ENCODE results near the gene TRPV2.

TRPV2 gene

DNA sequence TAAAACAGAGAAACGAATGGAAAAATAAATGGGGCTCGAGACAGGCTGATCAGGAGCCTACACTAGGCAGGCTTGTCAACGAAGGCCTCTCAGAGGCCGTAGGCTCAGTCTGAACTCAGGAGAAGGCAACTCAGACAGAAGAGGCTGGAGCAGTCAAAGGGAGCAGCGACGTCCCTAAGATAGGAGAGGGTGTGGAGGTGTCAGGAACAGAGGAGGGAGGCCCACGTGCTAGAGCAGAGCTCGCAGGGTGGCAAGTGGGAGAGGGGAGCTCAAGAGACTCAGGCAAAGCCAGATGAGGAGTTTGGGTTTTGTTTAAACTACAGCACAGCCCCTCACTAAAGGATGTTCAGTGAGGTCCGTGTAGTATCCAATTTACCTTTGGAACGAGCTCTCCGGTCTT, 43.9 kb downstream of the TRPV2 start:
- DNase-seq, result no peak

DNA sequence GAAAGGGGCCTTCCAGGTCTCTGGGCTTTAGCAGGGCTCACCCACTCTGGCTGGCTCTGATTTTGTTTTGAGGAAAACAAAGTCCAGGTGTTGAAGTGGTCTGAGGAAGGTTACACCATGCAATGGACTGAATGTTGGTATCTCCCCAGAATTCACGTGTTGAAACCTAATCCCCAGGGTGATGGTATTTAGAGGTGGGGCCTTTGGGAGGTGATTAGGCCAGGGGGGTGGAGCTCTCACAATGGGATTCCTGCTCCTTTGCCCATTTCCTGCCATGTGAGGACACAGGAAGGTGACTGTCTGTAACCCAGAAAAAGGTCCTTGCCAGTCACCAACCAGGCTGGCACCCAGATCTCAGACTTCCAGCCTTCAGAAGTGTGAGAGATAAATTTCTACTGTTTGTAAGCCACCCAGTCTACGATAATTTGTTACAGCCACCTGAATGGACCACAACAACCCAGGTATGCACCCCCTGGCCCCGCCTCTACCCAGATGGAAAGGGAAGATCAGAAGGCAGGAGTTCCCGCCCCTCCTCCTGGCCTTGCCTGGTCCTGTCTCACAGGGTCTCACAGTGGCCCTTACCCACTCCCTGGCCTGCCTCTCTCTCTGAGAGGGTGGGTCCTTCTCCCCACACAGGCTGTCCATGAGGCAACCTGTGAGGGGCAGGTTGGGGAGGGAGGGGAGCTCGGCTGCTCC, 44.6 kb downstream of the TRPV2 start:
- no peak for DNase-seq

DNA sequence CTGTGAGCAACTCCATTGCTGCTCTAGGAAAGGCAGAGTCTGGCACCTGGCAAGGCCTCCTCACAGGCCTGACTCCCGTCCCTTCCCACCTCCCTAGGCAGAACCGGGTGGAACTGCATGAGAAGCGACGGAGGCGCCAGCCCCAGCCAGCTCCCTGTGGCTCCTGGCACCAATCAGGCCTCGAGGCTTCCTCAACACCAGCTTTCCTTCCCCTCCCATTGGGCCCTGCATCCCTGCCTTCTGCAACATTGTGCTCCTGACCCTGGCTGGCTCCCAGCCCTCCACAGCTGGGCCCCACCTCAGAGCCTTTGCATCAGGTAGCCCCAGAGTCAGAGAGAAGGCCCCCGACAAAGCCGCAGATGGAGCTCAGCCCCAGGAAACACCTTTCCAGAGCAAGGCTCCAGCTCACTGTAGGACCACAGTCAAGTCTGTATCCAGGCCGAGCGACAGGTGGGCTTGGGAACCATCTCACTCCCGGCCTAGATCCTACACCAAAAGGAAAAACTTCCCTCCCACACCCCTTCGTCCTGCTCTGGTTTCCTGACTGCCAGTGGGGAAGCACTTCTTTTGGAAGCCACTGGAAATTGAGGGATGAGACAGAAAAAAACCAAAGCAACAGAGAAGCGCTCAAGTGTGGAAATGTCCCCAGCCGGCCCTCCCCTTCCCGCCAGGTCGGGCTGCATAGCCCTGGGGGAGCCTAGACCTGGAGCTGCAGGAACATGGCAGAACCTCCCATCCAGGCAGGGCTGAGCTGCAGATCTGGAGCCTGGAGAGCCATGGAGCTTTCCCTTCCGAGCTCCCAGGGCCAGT, 45.6 kb downstream of the TRPV2 start:
- no peak for DNase-seq

DNA sequence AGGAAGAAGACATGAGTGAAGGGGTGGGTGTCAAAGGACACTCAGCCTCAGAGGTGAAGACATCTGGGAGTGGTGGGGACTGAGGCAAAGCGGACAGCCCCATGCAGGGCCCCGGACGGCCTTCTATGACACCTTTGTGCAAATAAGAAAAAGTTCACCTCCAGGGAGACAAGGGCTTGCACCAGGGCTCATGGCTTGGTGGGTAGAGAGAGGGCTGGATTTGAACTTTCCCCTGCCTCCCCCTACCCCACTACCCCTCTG, 46.2 kb downstream of the TRPV2 start:
- DNase-seq, result no peak

DNA sequence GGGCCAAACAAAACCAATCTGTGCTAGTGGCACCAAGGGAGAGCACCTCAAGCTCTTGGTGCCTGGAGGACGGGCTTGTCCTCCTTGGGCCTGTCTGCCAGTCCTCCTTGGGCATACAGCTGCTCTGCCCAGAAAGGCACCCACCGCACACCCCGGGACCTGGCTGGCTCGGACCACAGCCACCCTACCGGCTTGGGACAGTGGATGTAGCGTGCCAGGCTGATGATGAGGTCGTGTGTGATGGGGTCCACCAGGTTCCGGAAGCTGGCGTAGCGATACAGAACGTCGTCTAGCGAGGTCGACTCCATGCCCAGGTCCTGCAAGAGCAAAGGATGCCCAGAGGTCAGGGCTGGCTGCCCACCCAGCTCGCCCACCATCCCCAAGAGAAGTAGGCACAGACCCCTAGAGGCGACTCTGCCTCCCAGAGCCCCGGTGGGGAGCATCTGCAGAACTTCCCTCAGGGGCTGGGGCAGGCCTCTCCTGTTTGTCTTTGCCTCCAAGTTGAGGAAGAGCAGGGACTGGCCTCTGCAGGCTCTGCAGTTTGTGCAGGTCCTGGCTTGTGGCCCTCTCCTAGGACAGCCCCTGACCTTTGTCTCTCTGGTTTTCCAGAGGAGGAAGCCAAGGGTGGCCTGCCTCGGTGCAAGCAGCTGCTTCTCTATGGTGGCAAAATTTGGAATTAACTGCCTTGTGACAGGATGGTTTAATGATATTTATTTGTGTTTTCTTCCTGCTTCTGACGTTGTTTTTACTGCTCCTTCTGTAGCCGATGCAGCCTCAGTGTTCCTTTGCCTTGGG, 46.9 kb downstream of the TRPV2 start:
- no peak for DNase-seq

DNA sequence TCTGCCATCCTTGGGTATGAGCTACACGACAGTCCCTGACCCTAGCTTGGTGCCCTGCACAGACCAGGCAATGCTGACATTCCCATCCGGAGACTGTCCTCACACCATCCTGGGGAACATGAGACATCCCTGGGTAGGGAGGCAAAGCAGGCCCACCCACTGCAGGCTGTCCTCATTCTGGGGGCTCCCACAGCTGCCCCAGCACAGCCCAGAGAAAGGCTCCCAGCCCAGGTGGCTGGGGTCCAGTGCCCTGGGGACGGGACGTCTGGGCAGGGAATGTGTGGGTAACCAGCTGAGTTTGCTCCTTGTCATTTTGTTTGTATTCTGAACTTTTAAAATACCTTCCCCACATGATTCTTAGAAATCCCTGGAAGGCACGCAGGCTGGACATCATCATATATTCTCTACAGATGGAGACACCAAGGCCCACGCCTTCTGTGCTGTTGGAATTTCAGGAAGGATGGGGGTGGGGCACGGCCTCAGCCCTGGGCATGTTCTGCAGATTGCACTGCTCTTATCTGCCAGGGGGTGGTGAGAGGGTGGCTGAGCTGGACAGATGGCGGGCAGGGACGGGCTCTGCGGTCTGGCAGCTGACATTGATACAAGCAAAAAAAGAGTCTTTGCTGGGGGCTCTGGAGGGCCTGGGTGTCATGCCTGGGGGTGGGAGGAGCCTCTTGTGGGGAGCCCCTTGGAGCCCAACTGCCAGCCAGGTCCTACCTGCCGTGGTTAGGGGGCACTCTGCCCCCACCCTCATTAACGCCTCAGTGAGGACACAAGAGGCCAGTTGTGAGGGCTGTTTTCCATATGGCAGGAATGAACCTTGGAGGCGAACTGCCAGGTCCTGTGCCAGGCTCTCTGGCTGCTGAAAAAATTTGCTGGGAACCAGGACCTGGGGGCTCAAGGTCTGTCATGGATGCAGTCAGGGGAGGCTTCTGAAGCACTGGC, 48.3 kb downstream of the TRPV2 start:
- no peak for DNase-seq

DNA sequence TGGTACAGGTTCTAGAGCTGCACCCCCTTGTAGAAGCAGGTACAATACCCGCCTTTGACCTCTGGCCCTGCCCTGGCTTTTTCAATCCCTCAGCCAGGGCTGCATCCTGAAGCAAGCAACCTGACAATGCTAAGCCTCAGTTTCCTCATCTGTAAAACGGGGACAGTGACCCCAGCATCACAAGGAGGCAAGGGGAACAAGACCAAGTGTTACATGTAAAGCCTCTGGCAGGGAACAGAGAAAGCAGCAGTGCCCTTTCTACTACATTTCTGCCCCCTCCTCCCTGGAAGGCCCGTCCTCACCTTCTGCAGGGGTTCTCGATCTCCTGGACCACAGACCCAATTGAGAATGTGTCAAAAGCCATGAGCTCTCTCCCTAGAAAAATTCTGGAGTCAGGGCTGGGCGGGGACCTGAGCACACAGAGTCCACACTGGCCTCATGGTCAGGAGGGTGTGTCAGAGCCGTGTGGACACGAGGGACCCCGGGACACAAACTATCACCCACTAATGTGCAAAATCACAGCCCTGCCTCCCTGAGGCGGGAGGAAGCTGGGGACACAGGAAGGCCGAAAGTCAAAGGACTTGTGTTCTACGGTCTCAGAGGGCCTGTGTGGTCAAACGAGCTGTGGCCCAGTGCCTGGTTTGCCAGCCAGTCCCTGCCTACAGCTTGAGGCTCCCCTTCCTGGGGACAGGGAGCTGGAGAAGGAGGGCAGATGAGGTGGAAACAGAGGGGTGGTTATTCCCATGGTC, 49.1 kb downstream of the TRPV2 start:
- DNase-seq, result no peak

DNA sequence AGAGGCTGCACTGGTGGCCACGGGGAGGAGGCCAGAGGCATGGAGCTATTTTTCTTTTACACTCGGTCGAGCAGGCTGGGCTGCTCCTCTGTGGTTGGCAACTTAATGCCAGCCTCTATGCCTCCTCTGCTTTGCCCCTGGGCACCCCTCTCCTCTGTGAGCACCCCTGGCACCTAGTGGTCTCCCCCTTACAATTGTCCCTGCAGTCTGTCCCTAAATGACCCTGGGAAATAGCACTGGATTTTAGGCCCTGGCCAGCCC, 49.6 kb downstream of the TRPV2 start:
- no peak for DNase-seq

DNA sequence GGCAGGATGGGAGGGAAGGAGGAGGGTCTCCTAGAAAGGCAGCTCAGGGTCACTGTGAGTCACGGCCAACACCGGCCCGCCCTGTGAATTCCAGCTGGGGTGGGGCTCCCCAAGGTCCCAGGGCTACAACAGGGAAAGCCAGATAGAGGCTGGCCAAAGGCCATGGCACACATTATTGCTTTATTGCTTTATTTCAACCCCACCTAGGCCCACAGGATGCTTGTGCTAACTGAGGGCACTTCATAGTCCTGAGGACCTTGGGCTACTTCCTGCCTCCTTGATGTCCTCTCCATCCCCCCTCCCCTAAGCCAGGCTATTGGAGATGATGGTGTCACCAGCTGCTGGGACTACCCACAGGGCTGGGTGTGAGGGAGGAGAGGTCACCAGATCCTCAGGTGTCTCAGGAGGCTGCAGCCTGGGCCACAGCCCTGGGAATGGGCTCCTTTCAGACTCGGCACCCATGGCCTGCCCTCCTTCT, 50.5 kb downstream of the TRPV2 start:
- no peak for DNase-seq

DNA sequence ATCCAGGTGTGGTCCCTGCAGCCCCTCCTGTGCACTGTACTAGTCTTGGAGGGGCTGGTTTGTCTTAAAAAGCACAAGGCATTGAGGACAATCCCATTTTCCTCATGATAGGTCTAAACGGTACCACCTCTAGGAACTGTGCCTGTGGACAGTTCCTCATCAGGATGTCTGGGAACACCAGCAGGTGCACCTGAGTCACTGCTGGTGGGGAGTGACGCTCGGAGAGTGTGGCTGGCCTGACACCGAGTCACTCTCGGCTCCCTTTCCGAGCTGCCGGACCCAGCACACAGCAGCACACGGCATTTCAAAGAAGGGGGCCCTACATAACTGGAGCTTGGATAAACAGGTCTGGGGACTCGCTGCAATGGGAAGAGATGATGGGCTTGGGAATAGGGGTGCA, 51.0 kb downstream of the TRPV2 start:
- no peak for DNase-seq

DNA sequence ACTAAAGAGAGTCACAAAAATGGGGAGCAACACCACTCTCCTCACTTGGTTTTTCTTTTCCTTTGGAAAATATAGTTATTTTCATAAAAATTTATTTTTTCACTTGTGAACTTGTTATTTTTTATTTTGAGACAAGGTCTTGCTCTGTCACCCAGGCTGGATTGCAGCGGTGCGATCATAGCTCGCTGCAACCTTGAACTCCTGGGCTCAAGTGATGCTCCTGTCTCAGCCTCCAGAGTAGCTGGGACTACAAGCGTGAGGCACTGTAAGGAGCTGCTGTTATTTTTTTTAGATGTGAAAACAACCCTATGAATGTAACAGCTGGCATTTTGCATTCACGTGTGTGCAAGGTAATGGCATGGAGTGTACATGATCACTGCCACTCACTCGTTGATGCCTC, 51.7 kb downstream of the TRPV2 start:
- no peak for DNase-seq

DNA sequence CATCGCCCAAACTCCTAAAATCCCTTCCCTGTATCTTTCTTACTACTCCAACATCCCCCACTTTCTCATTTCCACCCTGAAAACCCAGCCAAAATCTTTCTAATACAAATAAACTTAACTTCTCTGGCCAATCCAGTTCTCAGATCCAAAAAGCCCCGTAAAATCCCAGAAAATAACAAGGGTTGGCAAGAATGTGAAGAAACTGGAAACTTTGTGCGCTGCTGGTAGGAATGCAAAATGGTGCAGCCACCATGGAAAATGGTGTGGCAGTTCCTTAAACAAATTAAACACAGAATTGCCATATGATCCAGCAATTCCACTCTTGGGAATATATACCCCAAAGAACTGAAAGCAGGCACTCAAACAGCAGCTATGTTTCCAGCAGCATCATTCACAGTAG, 52.5 kb downstream of the TRPV2 start:
- no peak for DNase-seq

DNA sequence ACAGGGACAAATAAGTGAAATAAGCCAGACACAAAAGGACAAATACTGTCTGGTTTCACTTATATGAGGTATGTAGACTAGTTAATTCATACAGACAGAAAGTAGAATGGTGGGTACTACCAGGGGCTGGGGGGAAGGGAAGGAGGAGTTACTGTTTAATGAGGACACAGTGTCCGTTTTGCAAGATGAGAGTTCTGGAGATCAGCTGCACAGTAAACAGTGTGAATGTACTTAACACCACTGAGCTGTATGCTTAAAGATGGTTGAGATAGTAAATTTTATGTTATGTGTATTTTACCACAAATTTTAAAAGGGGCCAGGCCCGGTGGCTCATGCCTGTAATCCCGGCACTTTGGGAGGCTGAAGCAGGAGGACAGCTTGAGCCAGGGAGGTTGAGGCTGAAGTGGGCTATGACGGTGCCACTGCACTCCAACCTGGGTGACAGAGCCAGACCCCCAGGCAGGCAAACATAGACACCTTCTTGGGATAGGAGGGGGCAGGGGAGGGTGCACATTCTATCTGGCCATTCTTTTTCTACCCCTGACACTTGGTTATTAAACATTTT, 53.1 kb downstream of the TRPV2 start:
- DNase-seq, result no peak

DNA sequence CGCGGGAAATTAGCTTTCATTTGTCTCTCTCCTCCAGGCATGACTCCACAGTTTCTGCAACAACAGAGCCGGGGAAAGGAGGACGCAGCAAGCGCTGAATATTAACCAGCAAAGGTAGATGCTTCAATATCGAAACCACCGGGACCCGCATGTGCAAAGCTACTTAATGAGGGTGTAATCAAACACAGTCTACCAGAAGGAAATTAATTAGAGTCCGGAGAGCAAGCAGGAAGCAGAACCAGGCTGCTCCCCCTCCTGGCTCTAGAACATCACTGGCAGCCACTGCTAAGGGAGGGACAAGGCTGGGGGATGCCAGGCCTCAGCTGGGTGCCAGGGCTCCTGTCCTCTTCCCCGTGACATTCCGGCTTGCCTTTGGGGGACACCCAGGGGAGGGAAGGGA, 54.9 kb downstream of the TRPV2 start:
- no peak for DNase-seq

DNA sequence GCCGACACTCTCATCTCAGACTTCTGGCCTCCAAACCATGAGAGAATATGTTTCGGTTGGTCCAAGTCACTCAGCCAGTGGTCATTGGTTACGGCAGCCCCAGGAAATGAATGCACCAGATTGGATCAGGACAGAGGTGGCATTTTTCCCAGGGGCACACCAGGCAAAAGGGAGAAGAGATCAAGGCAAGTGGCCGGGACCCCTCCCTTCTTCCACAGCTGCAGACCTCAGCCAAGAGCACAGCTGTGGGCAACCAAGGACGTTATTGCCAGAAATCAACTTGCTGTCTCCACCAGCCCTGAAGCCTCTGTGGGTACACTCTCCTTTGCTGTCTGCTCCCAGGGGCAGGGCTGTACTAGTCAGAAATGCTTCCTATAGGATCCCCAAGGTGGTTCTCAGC, 55.9 kb downstream of the TRPV2 start:
- no peak for DNase-seq

DNA sequence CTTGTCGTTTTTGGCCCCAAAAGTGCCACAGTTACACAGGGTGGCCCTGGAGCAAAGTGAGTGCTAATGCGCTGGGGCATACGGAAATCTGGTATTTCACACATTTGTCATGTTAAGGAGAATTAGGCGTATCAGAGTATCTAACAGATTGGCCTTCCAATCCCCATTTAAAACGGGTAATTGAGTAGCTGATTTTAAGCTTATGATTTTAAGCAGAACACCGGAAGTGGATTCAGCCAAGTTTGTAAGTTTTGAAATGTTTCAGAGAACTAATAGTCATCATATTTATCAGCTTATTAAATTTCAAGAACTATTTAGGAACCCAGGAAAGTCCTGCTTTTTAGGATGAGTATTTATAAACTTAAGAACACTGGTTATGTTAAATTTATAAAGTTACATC, 57.2 kb downstream of the TRPV2 start:
- DNase-seq, result no peak

DNA sequence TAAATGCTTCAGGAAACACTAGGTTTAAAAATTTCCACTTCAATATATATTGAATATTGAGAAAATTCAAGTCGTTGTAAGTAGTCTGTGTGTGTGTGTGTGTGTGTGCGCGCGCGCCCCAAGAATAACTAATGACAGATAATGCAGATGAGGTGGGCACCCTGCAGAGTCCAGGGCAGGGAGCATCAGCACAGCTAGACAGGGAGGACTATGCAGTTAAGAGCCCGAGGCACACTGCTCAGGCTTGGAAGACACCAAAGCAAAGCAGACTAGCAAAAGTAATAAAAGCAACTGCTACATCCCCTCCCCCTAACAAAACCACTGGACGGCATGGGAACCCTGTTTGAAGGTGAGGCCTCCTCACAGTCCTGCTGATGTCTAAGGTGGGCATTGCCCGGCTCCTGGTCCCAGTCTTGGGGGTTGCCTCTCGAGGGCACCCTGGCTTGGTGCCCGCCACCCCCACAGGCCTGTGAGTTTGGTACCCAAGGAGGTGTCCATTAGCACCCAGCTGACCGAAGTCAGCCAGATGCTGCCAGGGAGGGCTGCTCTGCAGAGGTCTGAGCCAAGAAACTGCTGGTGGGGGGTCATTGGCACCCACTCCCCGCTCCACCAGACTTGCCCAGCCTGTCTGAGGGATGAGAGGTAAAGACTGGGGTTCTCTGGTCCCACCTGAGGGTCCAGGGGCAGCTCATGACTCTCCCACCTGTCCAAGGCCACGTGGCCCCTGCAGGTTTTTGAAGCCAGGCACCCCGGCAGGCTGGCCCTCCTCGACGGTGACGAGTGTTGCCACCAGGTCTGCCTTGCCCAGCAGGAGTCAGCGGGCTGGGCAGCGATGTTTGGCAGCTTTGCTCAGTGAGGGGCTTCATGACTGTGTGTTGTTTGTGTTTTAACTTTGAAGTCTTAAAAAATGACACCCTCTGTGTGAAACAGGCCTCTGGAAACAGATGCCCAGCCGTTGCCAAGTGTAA, 58.0 kb downstream of the TRPV2 start:
- DNase-seq, result no peak

DNA sequence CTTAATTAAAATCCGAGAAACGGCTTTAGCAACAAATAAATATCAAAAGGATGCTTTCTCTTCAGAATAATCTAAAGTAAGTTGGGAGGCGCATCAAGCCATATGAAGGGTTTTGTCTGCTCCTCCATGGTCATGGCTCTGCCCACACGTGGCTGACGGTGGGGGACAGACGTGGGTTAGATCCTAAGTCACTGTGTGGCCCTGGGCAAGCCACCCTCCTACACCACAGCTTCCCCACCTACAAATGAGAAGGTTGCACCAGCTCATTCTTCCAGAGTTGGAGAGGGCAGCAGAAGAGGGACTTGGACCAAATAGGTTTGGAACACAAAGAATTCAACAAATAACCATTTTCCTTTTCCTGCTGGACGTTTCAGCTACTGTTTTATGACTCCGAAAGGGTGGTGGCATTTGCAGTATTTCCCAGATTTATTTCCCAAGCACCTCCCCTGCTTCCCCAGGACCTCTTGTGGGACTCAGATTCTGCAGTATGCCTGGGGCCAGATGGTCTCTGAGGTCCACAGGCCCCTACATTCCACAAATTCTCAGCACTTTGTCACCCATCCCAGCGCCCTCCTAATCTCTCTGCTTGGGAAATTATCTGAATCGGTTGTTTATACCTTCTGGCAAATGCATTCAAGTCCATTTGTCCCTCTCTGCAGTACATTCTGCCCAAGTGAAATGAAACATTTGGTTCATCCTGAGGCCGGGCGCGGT, 58.8 kb downstream of the TRPV2 start:
- no peak for DNase-seq

DNA sequence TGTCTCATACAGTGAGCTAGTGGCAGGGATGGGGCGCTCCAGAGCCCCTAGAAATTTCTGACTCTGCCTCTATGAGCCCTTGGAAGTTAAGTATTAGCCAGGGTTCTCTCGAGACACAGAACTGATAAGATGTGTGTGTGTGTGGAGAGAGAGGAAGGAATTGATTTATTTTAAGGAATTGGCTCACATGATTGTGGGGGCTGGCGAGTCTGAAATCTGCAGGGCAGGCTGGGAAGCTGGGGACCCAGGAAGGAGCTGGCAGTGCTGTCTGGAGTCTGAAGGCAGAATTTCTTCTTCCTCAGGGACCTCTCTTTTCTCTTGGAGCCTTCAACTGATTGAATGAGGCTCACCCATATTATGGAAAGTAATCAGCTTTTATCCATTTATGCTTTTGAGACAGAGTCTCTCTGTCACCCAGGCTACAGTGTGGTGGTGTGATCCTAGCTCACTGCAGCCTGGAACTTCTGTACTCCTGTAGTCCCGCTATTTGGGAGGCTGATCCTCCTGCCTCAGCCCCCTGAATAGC, 59.9 kb downstream of the TRPV2 start:
- DNase-seq, result no peak

DNA sequence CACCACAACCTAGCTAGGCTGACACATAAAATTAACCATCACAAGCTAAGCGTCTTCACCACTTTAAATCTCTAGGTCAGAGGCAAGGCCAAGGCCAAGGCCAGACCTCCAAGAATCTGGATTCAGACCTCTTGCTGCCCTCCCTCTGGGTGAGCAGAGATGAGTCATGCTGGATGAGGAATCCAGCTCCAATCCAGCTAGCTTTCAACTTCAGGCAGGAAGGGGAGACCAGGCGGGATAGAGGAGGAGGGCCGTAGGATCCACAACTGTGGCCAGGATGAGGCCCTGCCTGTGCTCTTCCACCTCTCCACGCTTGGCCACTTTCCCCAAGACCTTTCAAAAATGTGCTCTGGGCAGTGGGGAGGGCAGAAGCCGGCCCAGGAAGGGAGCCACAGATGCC, 61.9 kb downstream of the TRPV2 start:
- DNase-seq, result no peak
